B cell (primary cell): ENCODE measurements around the gene ROBO2. TPM values are rescaled to one million over a fixed set of nuclear protein-coding genes. Genes with fewer than 3 reads are reported as not detected.

ENCODE experiments used
- ATAC-seq: fragments of 200-7000 bp; cut with Tn5 transposase; one replicate; pipeline ENCODE4 v1.10.0; 2021; ENCODE audit warnings: low read depth, mild to moderate bottlenecking, moderate number of reproducible peaks, moderate library complexity
- CTCF ChIA-PET: fragments of 350-600 bp; sonication (Branson Sonifier 250); formaldehyde crosslinking; loops from one replicate; lab custom pipeline; 2021; ENCODE audit warnings: antibody characterized with exemption, inconsistent platforms; lab: Charles Lee
- POLR2A ChIA-PET: fragments of 350-600 bp; sonication (Branson Sonifier 250); formaldehyde crosslinking; loops from one replicate; lab custom pipeline; 2021; ENCODE audit warnings: antibody characterized with exemption; lab: Charles Lee
- DNase-seq: peaks from one replicate; pipeline ENCODE4 v3.0.0; 2013
- H2AFZ ChIP-seq: 2 replicates; pipeline ENCODE4 v1.6.1; 2012; ENCODE audit warnings: mild to moderate bottlenecking, low read depth, low read length; ENCODE audit not compliant: insufficient read depth, poor library complexity, severe bottlenecking
- H3K27ac ChIP-seq, 2 donors: 1 replicate in 1 of 2; 2 replicates in 1 of 2; pipeline ENCODE4 v1.5.1; 2012 to 2013; ENCODE audit warnings: low read length in 2 of 2, mild to moderate bottlenecking in 2 of 2, moderate library complexity in 1 of 2
- H3K27me3 ChIP-seq, 4 experiments: fragments of 200-600 bp in 1 of 4; sonication (generic) in 1 of 4; replicated peaks in 1 of 4; 1 replicate in 2 of 4; 2 replicates in 2 of 4; pipeline versions ENCODE4 v1.6.1 to v1.7.0; 2013 to 2016; ENCODE audit warnings: low read length in 3 of 4, mild to moderate bottlenecking in 2 of 4, mixed read lengths in 1 of 4, moderate library complexity in 1 of 4; ENCODE audit not compliant: insufficient read depth in 4 of 4, control insufficient read depth in 3 of 4; ENCODE audit errors: control extremely low read depth in 1 of 4
- H3K36me3 ChIP-seq, 2 experiments: replicated peaks in 1 of 2; 1 replicate in 1 of 2; 2 replicates in 1 of 2; pipeline versions ENCODE4 v1.6.1 to v1.7.1; 2013; ENCODE audit warnings: low read length in 1 of 2; ENCODE audit not compliant: insufficient read depth in 2 of 2, control insufficient read depth in 1 of 2; ENCODE audit errors: control extremely low read depth in 1 of 2, extremely low read depth in 1 of 2
- H3K4me1 ChIP-seq, 2 donors: fragments of 200-600 bp in 1 of 2; sonication (generic) in 1 of 2; 1 replicate in 1 of 2; 2 replicates in 1 of 2; pipeline versions ENCODE4 v1.5.1 to v1.6.1; 2013 to 2017; ENCODE audit warnings: low read length in 2 of 2; ENCODE audit not compliant: control insufficient read depth in 2 of 2, insufficient read depth in 2 of 2
- H3K4me2 ChIP-seq: replicated peaks from 2 replicates; pipeline ENCODE3; 2012; ENCODE audit warnings: mild to moderate bottlenecking, low read depth, low read length; ENCODE audit not compliant: poor library complexity, severe bottlenecking
- H3K4me3 ChIP-seq, 5 experiments: fragments of 200-600 bp in 1 of 5; sonication (generic) in 1 of 5; 1 replicate in 3 of 5; 2 replicates in 2 of 5; pipeline versions ENCODE4 v1.5.1 to v1.7.0; 2011 to 2016; ENCODE audit warnings: low read length in 4 of 5, mild to moderate bottlenecking in 4 of 5, low read depth in 2 of 5, control low read depth in 1 of 5, moderate library complexity in 1 of 5; ENCODE audit not compliant: insufficient read depth in 1 of 5; ENCODE audit errors: control extremely low read depth in 1 of 5, extremely low read depth in 1 of 5
- H3K79me2 ChIP-seq: fragments of 200-600 bp; sonication (generic); one replicate; pipeline ENCODE4 v1.6.0; 2016; ENCODE audit warnings: low read length; ENCODE audit not compliant: control insufficient read depth, insufficient read depth
- H3K9ac ChIP-seq: fragments of 200-600 bp; sonication (generic); 2 replicates; pipeline ENCODE4 v1.6.1; 2017; ENCODE audit warnings: mild to moderate bottlenecking, low read length, moderate library complexity
- H3K9me3 ChIP-seq, 3 donors: one replicate each; pipeline versions ENCODE4 v1.6.1 to v1.7.1; 2013; ENCODE audit warnings: low read length in 2 of 3; ENCODE audit not compliant: control insufficient read depth in 2 of 3, insufficient read depth in 1 of 3; ENCODE audit errors: control extremely low read depth in 1 of 3
- H4K20me1 ChIP-seq: 2 replicates; pipeline ENCODE4 v1.6.0; 2012; ENCODE audit warnings: mild to moderate bottlenecking, low read length; ENCODE audit not compliant: insufficient read depth, control insufficient read depth, poor library complexity, severe bottlenecking
- H3K27ac Mint-ChIP-seq: one replicate; pipeline ENCODE4 v1.8.0; 2021; ENCODE audit warnings: mixed read lengths
- H3K27me3 Mint-ChIP-seq: one replicate; pipeline ENCODE4 v1.8.0; 2021; ENCODE audit warnings: mixed read lengths
- H3K4me1 Mint-ChIP-seq: one replicate; pipeline ENCODE4 v1.8.0; 2021; ENCODE audit warnings: mixed read lengths
- H3K4me3 Mint-ChIP-seq: one replicate; pipeline ENCODE4 v1.8.0; 2021; ENCODE audit warnings: mixed read lengths
- H3K9me3 Mint-ChIP-seq: one replicate; pipeline ENCODE4 v1.8.0; 2022; ENCODE audit warnings: mixed read lengths; ENCODE audit not compliant: insufficient read depth
- EZH2 ChIP-seq: IDR thresholded peaks from 2 replicates; pipeline ENCODE4 v1.6.1; 2012; ENCODE audit warnings: borderline replicate concordance, low read depth, mild to moderate bottlenecking, moderate library complexity, low read length; ENCODE audit not compliant: insufficient read depth, poor library complexity, severe bottlenecking
- WGBS: methylation state at CpG from one replicate; pipeline ENCODE4 v1.1.5; 2013; ENCODE audit warnings: missing lambda C conversion rate; ENCODE audit not compliant: insufficient coverage; 5-methylcytosine and 5-hydroxymethylcytosine counted together
- intact Hi-C: fragments of 100-400 bp; cut with micrococcal nuclease; formaldehyde crosslinking; loops from one replicate; pipeline ENCODE4 v1.10.0; 2022
- polyA plus RNA-seq: library from polyadenylated mRNA; depleted of rRNA; stranded (reverse); fragments of >200 nt; gene quantifications from 2 replicates; pipeline ENCODE4 v1.2.3, GENCODE V29; 2012
- total RNA-seq, 2 donors: library from RNA; stranded (reverse); fragments of 120-200 nt in 1 of 2; gene quantifications; 1 replicate in 1 of 2; 2 replicates in 1 of 2; pipeline versions ENCODE4 v1.2.3 to v1.2.4, GENCODE V29; 2013 to 2022
- TF ChIP-seq, protein P1 (sequence below): fragments of 200-600 bp; IDR thresholded peaks from one replicate; pipeline ENCODE4 v1.8.0; 2022; ENCODE audit warnings: antibody characterized with exemption, mild to moderate bottlenecking

The ROBO2 gene
- total and polyA plus RNA-seq, 2 donors (not counting 1 experiment from before 2014, with no cell fraction given) = not detected

DNA sequence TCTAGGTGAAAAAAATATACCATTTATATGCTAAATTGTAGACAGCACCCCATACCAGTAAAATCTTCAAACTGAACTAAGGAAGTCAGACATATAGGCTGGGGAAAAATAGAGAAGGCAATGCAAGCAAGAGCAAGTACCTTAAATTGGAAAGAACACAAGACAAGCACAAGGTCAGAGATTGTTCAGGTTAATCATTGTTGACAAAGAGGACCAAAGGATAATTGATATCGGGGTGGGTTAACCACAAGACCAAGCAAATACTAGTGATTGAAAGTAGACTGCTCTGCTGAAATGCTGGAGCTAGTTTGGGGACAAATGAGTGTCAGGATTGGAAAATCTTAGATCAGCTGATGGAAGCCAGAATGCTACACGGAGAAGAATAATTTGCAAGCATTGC, 499.8 kb downstream of the ROBO2 start:
- no peak overlapping the region for H3K27ac ChIP-seq
- 78% methylated on average over 2 of the region's 2 CpGs for WGBS
- no peaks in the 10 kb centered on the region for H3K4me1 ChIP-seq
- POLR2A ChIA-PET = no interaction called here
- H3K4me1 Mint-ChIP-seq = no peaks in the 10 kb centered on the region
- peaks cover 0 to 4% (median 0%) of the 10 kb centered on the region in 3 donors for H3K9me3 ChIP-seq
- peaks cover 4% of the 10 kb centered on the region for H3K9me3 Mint-ChIP-seq
- no peak overlapping the region for H3K4me3 ChIP-seq
- H3K79me2 ChIP-seq = no peaks in the 10 kb centered on the region
- intact Hi-C loops = no loop called here
- CTCF ChIA-PET = no interaction called here
- H3K27ac Mint-ChIP-seq = no peak overlapping the region
- no peaks in the 10 kb centered on the region for H3K27me3 ChIP-seq
- no peak overlapping the region for H2AFZ ChIP-seq
- H3K4me3 Mint-ChIP-seq = no peak overlapping the region
- no peaks in the 10 kb centered on the region for H3K27me3 Mint-ChIP-seq
- ATAC-seq (no peak), DNase-seq (no peak)
- H4K20me1 ChIP-seq = no peaks in the 10 kb centered on the region
- no peaks in the 10 kb centered on the region for H3K36me3 ChIP-seq
- no peak overlapping the region for H3K4me2 ChIP-seq
- no peak overlapping the region for H3K9ac ChIP-seq
- TF ChIP-seq, protein P1, sequence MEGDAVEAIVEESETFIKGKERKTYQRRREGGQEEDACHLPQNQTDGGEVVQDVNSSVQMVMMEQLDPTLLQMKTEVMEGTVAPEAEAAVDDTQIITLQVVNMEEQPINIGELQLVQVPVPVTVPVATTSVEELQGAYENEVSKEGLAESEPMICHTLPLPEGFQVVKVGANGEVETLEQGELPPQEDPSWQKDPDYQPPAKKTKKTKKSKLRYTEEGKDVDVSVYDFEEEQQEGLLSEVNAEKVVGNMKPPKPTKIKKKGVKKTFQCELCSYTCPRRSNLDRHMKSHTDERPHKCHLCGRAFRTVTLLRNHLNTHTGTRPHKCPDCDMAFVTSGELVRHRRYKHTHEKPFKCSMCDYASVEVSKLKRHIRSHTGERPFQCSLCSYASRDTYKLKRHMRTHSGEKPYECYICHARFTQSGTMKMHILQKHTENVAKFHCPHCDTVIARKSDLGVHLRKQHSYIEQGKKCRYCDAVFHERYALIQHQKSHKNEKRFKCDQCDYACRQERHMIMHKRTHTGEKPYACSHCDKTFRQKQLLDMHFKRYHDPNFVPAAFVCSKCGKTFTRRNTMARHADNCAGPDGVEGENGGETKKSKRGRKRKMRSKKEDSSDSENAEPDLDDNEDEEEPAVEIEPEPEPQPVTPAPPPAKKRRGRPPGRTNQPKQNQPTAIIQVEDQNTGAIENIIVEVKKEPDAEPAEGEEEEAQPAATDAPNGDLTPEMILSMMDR = no peak
- no peak for TF ChIP-seq EZH2

DNA sequence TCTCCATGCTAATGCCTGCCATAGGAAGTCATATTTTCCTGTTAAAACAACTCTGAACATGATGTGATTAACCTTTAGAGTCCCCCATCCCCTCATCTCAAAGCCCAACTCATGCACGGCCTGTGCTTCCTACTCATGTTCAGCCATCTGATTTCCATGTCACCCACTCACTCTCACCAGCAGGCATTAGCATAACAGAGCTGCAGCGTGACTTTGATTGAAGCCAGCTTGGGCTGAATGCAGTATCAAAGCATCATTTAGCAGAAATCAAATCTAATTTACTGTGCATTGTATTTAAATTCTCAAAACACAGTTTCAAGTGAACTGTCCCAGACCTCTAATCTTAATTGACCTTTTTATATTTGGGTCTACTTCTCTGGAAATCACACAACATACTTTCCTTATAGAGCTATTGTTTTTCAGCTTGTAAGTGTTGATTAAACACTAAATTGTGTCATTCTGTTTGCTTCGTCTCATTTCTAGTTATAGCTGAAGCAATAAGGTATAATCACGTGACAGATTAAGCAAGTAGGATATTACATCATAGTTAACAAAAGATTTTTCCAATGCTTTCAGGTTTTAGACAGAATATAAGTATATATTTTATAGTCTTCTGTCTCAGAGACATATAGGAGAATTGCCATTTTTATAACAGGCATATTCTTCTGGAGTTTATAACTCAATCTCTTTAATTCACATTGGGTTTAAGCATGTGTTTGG, 501.5 kb downstream of the ROBO2 start:
- Histone ChIP-seq H3K9me3 (peaks cover 0 to 4% (median 0%) of the 10 kb centered on the region in 3 donors), H3K79me2 (no peaks in the 10 kb centered on the region), H3K4me2 (no peak overlapping the region), H3K4me1 (no peaks in the 10 kb centered on the region), H3K27ac (no peak overlapping the region), H4K20me1 (no peaks in the 10 kb centered on the region), H3K9ac (no peak overlapping the region), H3K36me3 (no peaks in the 10 kb centered on the region), H3K4me3 (no peak overlapping the region), H2AFZ (no peak overlapping the region), H3K27me3 (no peaks in the 10 kb centered on the region)
- CTCF ChIA-PET = no interaction called here
- no peaks in the 10 kb centered on the region for H3K4me1 Mint-ChIP-seq
- ATAC-seq (no peak), DNase-seq (no peak)
- WGBS = 66% methylated on average over 2 of the region's 4 CpGs
- no peak overlapping the region for H3K27ac Mint-ChIP-seq
- intact Hi-C loops = no loop called here
- TF ChIP-seq EZH2 = no peak
- TF ChIP-seq, protein P1 = no peak
- no peaks in the 10 kb centered on the region for H3K27me3 Mint-ChIP-seq
- POLR2A ChIA-PET = no interaction called here
- no peak overlapping the region for H3K4me3 Mint-ChIP-seq
- H3K9me3 Mint-ChIP-seq = peaks cover 5% of the 10 kb centered on the region
